ENCODE results near the gene OR10H4. TPM values are rescaled to one million over a fixed set of nuclear protein-coding genes. Genes with fewer than 3 reads are reported as not detected.

Gene OR10H4
- total RNA-seq, 1 experiment from 2014 or later = not detected

- H3K4me3 ChIP-seq (ENCODE audit: low read depth in 2 of 2, low read length in 2 of 2) = no peak overlapping the region
- no peak for DNase-seq (ENCODE audit: low read depth, low spot score)
- no peaks in the 10 kb centered on the region for H3K36me3 ChIP-seq (ENCODE audit: control insufficient read depth, insufficient read depth, low read length)
- ChIA-PET CTCF (no interaction called here), POLR2A (no interaction called here)
- TF ChIP-seq REST (IDR thresholded peaks at IDR 0.05; ENCODE audit: insufficient read depth in 1 of 2, low read depth in 2 of 2, low read length in 1 of 2) (no peak), SIN3A (IDR thresholded peaks at IDR 0.05; ENCODE audit: borderline replicate concordance, insufficient read depth, low read depth, low read length) (no peak), TCF7L2 (IDR thresholded peaks at IDR 0.05; ENCODE audit: low read depth, low read length) (no peak), POLR2AphosphoS5 (IDR thresholded peaks at IDR 0.05; ENCODE audit: low read depth, low read length) (no peak)
- TF ChIP-seq, protein P1, sequence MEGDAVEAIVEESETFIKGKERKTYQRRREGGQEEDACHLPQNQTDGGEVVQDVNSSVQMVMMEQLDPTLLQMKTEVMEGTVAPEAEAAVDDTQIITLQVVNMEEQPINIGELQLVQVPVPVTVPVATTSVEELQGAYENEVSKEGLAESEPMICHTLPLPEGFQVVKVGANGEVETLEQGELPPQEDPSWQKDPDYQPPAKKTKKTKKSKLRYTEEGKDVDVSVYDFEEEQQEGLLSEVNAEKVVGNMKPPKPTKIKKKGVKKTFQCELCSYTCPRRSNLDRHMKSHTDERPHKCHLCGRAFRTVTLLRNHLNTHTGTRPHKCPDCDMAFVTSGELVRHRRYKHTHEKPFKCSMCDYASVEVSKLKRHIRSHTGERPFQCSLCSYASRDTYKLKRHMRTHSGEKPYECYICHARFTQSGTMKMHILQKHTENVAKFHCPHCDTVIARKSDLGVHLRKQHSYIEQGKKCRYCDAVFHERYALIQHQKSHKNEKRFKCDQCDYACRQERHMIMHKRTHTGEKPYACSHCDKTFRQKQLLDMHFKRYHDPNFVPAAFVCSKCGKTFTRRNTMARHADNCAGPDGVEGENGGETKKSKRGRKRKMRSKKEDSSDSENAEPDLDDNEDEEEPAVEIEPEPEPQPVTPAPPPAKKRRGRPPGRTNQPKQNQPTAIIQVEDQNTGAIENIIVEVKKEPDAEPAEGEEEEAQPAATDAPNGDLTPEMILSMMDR (IDR thresholded peaks at IDR 0.05) = no peak
- BruUV-seq (replicated peaks) = no TSS peak
- H3K4me1 ChIP-seq (ENCODE audit: control insufficient read depth, insufficient read depth, low read length) = no peaks in the 10 kb centered on the region
- no peaks in the 10 kb centered on the region for H3K9me3 ChIP-seq (ENCODE audit: control insufficient read depth, insufficient read depth, low read depth, low read length)
- in situ Hi-C loops (cut with HindIII; ENCODE audit: low pct_unique_long_range_greater_than_20kb, low sequenced_read_pairs) (no loop called here), intact Hi-C loops (cut with micrococcal nuclease; ENCODE audit: unreplicated experiment) (no loop called here)
- no peak for ATAC-seq
- no peaks in the 10 kb centered on the region; the same call in 1 of the 2 replicates for H3K27me3 ChIP-seq (ENCODE audit: control insufficient read depth, insufficient read depth, low read length)
- no peak overlapping the region for H3K27ac ChIP-seq (ENCODE audit: low read length)
Measured at GRCh38 chr19:15922021-15922420, 26.8 kb upstream of the OR10H4 start.

DNA sequence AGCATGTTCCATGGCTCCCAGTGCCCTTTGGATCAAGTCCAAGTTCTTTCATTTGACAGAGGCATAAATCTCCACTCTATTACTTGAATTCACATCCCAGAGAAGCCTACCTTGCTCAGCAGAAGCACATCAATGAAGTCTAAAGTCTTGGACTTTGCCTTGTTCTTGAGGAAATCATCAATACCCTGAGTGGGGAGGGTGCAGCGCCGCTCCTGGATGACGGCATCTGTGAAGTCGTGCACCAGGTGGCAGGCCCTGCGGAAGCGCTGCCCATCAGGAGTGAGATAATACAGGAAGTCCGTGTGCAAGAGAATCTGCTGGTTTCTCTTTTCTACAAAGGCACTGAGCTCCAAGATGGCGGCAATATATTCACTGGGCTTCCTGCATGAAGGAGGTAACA is 25.1 kb upstream of the OR10H4 start:
- Histone ChIP-seq H3K4me1 (ENCODE audit: control insufficient read depth, insufficient read depth, low read length) (no peaks in the 10 kb centered on the region), H3K9me3 (ENCODE audit: control insufficient read depth, insufficient read depth, low read depth, low read length) (no peaks in the 10 kb centered on the region), H3K36me3 (ENCODE audit: control insufficient read depth, insufficient read depth, low read length) (no peaks in the 10 kb centered on the region), H3K27me3 (ENCODE audit: control insufficient read depth, insufficient read depth, low read length) (no peaks in the 10 kb centered on the region; the same call in 1 of the 2 replicates), H3K27ac (ENCODE audit: low read length) (no peak overlapping the region), H3K4me3 (ENCODE audit: low read depth in 2 of 2, low read length in 2 of 2) (no peak overlapping the region)
- BruUV-seq (replicated peaks) = no TSS peak
- ChIA-PET CTCF (no interaction called here), POLR2A (no interaction called here)
- in situ Hi-C loops (cut with HindIII; ENCODE audit: low pct_unique_long_range_greater_than_20kb, low sequenced_read_pairs) (no loop called here), intact Hi-C loops (cut with micrococcal nuclease; ENCODE audit: unreplicated experiment) (no loop called here)
- TF ChIP-seq POLR2AphosphoS5 (IDR thresholded peaks at IDR 0.05; ENCODE audit: low read depth, low read length) = no peak
- no peak for TF ChIP-seq SIN3A (IDR thresholded peaks at IDR 0.05; ENCODE audit: borderline replicate concordance, insufficient read depth, low read depth, low read length)
- TF ChIP-seq TCF7L2 (IDR thresholded peaks at IDR 0.05; ENCODE audit: low read depth, low read length) = no peak
- no peak for TF ChIP-seq REST (IDR thresholded peaks at IDR 0.05; ENCODE audit: insufficient read depth in 1 of 2, low read depth in 2 of 2, low read length in 1 of 2)
- TF ChIP-seq, protein P1 (IDR thresholded peaks at IDR 0.05) = no peak
- DNase-seq (ENCODE audit: low read depth, low spot score) = no peak
- no peak for ATAC-seq
